ENCODE data around the gene SLC35E4.
"Not testable (repeated sequence)": the region's sequence is repeated elsewhere in the genome, so short reads cannot be mapped to it uniquely, and the experiment has no call there.

SLC35E4 gene

GRCh38 chr22:30671071-30671470 lies 35.5 kb downstream of the SLC35E4 start:
- H4K20me1 ChIP-seq (ENCODE audit: insufficient read depth), result no peaks in the 10 kb centered on the region
- no peaks in the 10 kb centered on the region for H3K79me2 ChIP-seq (ENCODE audit: insufficient read depth, low read depth)
- no peaks in the 10 kb centered on the region for H3K36me3 ChIP-seq (ENCODE audit: insufficient read depth)
- H3K4me3 ChIP-seq (IDR thresholded peaks at IDR 0.05; ENCODE audit: insufficient read depth, low read depth, low read length), result no peak overlapping the region
- H3K27ac ChIP-seq, result no peak overlapping the region
- peaks cover 16% of the 10 kb centered on the region for H3K4me1 ChIP-seq (ENCODE audit: low read depth, poor library complexity, severe bottlenecking)
- no peak overlapping the region for H3K9ac ChIP-seq
- H3K4me2 ChIP-seq, result no peak overlapping the region
- TF ChIP-seq CTCF (conservative IDR thresholded peaks at IDR 0.05; ENCODE audit: low read depth, low read length), result no peak
- no peak overlapping the region for H2AFZ ChIP-seq (ENCODE audit: low read depth)
- no peaks in the 10 kb centered on the region for H3K27me3 ChIP-seq (ENCODE audit: insufficient read depth, low read depth)

- Histone ChIP-seq H3K4me1 (ENCODE audit: low read depth, poor library complexity, severe bottlenecking) (peaks cover 11% of the 10 kb centered on the region), H3K4me2 (no peak overlapping the region), H3K79me2 (ENCODE audit: insufficient read depth, low read depth) (no peaks in the 10 kb centered on the region), H4K20me1 (ENCODE audit: insufficient read depth) (no peaks in the 10 kb centered on the region), H3K4me3 (IDR thresholded peaks at IDR 0.05; ENCODE audit: insufficient read depth, low read depth, low read length) (no peak overlapping the region), H2AFZ (ENCODE audit: low read depth) (no peak overlapping the region), H3K9ac (no peak overlapping the region), H3K27ac (no peak overlapping the region), H3K36me3 (ENCODE audit: insufficient read depth) (no peaks in the 10 kb centered on the region), H3K27me3 (ENCODE audit: insufficient read depth, low read depth) (no peaks in the 10 kb centered on the region)
- no peak for TF ChIP-seq CTCF (conservative IDR thresholded peaks at IDR 0.05; ENCODE audit: low read depth, low read length)
Measured at GRCh38 chr22:30673136-30673535, 37.6 kb downstream of the SLC35E4 start.

- H3K27ac ChIP-seq, result no peak overlapping the region
- no peaks in the 10 kb centered on the region for H3K79me2 ChIP-seq (ENCODE audit: insufficient read depth, low read depth)
- H4K20me1 ChIP-seq (ENCODE audit: insufficient read depth), result no peaks in the 10 kb centered on the region
- no peak overlapping the region for H3K9ac ChIP-seq
- no peaks in the 10 kb centered on the region for H3K27me3 ChIP-seq (ENCODE audit: insufficient read depth, low read depth)
- peaks cover 11% of the 10 kb centered on the region for H3K4me1 ChIP-seq (ENCODE audit: low read depth, poor library complexity, severe bottlenecking)
- H3K4me2 ChIP-seq, result no peak overlapping the region
- no peaks in the 10 kb centered on the region for H3K36me3 ChIP-seq (ENCODE audit: insufficient read depth)
- H2AFZ ChIP-seq (ENCODE audit: low read depth), result no peak overlapping the region
- no peak overlapping the region for H3K4me3 ChIP-seq (IDR thresholded peaks at IDR 0.05; ENCODE audit: insufficient read depth, low read depth, low read length)
- TF ChIP-seq CTCF (conservative IDR thresholded peaks at IDR 0.05; ENCODE audit: low read depth, low read length), result no peak
Measured at GRCh38 chr22:30674482-30674881, 38.9 kb downstream of the SLC35E4 start.

GRCh38 chr22:30675436-30675835 lies 39.9 kb downstream of the SLC35E4 start:
- Histone ChIP-seq H2AFZ (ENCODE audit: low read depth) (no peak overlapping the region), H4K20me1 (ENCODE audit: insufficient read depth) (no peaks in the 10 kb centered on the region), H3K79me2 (ENCODE audit: insufficient read depth, low read depth) (no peaks in the 10 kb centered on the region), H3K9ac (no peak overlapping the region), H3K27ac (no peak overlapping the region), H3K4me3 (IDR thresholded peaks at IDR 0.05; ENCODE audit: insufficient read depth, low read depth, low read length) (no peak overlapping the region), H3K4me1 (ENCODE audit: low read depth, poor library complexity, severe bottlenecking) (peaks cover 2% of the 10 kb centered on the region), H3K4me2 (no peak overlapping the region), H3K27me3 (ENCODE audit: insufficient read depth, low read depth) (no peaks in the 10 kb centered on the region), H3K36me3 (ENCODE audit: insufficient read depth) (no peaks in the 10 kb centered on the region)
- TF ChIP-seq CTCF (conservative IDR thresholded peaks at IDR 0.05; ENCODE audit: low read depth, low read length), result no peak

GRCh38 chr22:30676565-30676964 lies 41.0 kb downstream of the SLC35E4 start:
- not testable (repeated sequence) for H3K27me3 ChIP-seq (ENCODE audit: insufficient read depth, low read depth); H3K36me3 ChIP-seq (ENCODE audit: insufficient read depth); H4K20me1 ChIP-seq (ENCODE audit: insufficient read depth); H3K4me1 ChIP-seq (ENCODE audit: low read depth, poor library complexity, severe bottlenecking); H3K27ac ChIP-seq; H3K4me3 ChIP-seq (IDR thresholded peaks at IDR 0.05; ENCODE audit: insufficient read depth, low read depth, low read length); H3K79me2 ChIP-seq (ENCODE audit: insufficient read depth, low read depth); H3K9ac ChIP-seq; H2AFZ ChIP-seq (ENCODE audit: low read depth); H3K4me2 ChIP-seq

- H3K4me2 ChIP-seq; H3K9ac ChIP-seq; H3K27ac ChIP-seq; H3K27me3 ChIP-seq (ENCODE audit: insufficient read depth, low read depth); H3K79me2 ChIP-seq (ENCODE audit: insufficient read depth, low read depth); H4K20me1 ChIP-seq (ENCODE audit: insufficient read depth); H3K36me3 ChIP-seq (ENCODE audit: insufficient read depth); H2AFZ ChIP-seq (ENCODE audit: low read depth); H3K4me3 ChIP-seq (IDR thresholded peaks at IDR 0.05; ENCODE audit: insufficient read depth, low read depth, low read length); H3K4me1 ChIP-seq (ENCODE audit: low read depth, poor library complexity, severe bottlenecking): not testable (repeated sequence)
Measured at GRCh38 chr22:30679895-30680690, 44.5 kb downstream of the SLC35E4 start.
